H9 (cell line): Measurements from ENCODE around the gene USP53. TPM values are rescaled to one million over a fixed set of nuclear protein-coding genes. Genes with fewer than 3 reads are reported as not detected.

ENCODE experiments used
- DNase-seq: peaks from one replicate; pipeline ENCODE4 v3.0.0-alpha.2; 2017
- H2AFZ ChIP-seq: one replicate; pipeline ENCODE4 v1.6.1; 2013; ENCODE audit warnings: mild to moderate bottlenecking, low read length, control low read depth, moderate library complexity
- H2AK5ac ChIP-seq: 2 replicates; pipeline ENCODE4 v1.6.1; 2013; ENCODE audit warnings: low read length, control low read depth, mixed read lengths; ENCODE audit not compliant: insufficient read length
- H2BK120ac ChIP-seq: one replicate; pipeline ENCODE4 v1.6.1; 2013; ENCODE audit warnings: low read depth, mild to moderate bottlenecking, low read length, control low read depth, inconsistent platforms; ENCODE audit not compliant: poor library complexity, severe bottlenecking
- H2BK12ac ChIP-seq: 2 replicates; pipeline ENCODE4 v1.6.1; 2013; ENCODE audit warnings: low read length, control low read depth, mixed read lengths, low read depth; ENCODE audit not compliant: insufficient read length
- H2BK15ac ChIP-seq: 2 replicates; pipeline ENCODE4 v1.6.1; 2013; ENCODE audit warnings: low read depth, low read length, control low read depth
- H2BK20ac ChIP-seq: one replicate; pipeline ENCODE4 v1.6.1; 2013; ENCODE audit warnings: low read depth, mild to moderate bottlenecking, low read length, control low read depth, inconsistent platforms; ENCODE audit not compliant: poor library complexity, severe bottlenecking
- H2BK5ac ChIP-seq: 2 replicates; pipeline ENCODE4 v1.6.1; 2013; ENCODE audit warnings: low read length, control low read depth, mixed read lengths; ENCODE audit not compliant: insufficient read length
- H3K14ac ChIP-seq: 2 replicates; pipeline ENCODE4 v1.6.1; 2013; ENCODE audit warnings: low read length, control low read depth; ENCODE audit not compliant: insufficient read depth
- H3K18ac ChIP-seq: 2 replicates; pipeline ENCODE4 v1.6.1; 2013; ENCODE audit warnings: low read depth, mild to moderate bottlenecking, mixed read lengths, low read length, control low read depth; ENCODE audit not compliant: insufficient read length
- H3K23ac ChIP-seq: 2 replicates; pipeline ENCODE4 v1.6.1; 2013; ENCODE audit warnings: low read length, control low read depth, mixed read lengths, low read depth; ENCODE audit not compliant: insufficient read length
- H3K23me2 ChIP-seq: 2 replicates; pipeline ENCODE4 v1.6.1; 2013; ENCODE audit warnings: low read depth, mild to moderate bottlenecking, mixed read lengths, low read length, control low read depth; ENCODE audit not compliant: insufficient read length, poor library complexity, severe bottlenecking
- H3K27ac ChIP-seq: 2 replicates; pipeline ENCODE4 v1.5.1; 2013; ENCODE audit warnings: low read length, control low read depth, mixed read lengths, low read depth; ENCODE audit not compliant: insufficient read length
- H3K27me3 ChIP-seq: 2 replicates; pipeline ENCODE4 v1.6.1; 2013; ENCODE audit warnings: low read length, control low read depth, inconsistent platforms; ENCODE audit not compliant: insufficient read depth
- H3K4ac ChIP-seq: 2 replicates; pipeline ENCODE4 v1.6.1; 2013; ENCODE audit warnings: low read depth, mild to moderate bottlenecking, control low read depth, inconsistent platforms, low read length, moderate library complexity
- H3K4me1 ChIP-seq: 2 replicates; pipeline ENCODE4 v1.6.1; 2013; ENCODE audit warnings: low read length, control low read depth, inconsistent platforms; ENCODE audit not compliant: insufficient read depth
- H3K4me2 ChIP-seq: 2 replicates; pipeline ENCODE4 v1.6.1; 2013; ENCODE audit warnings: low read length, control low read depth, mixed read lengths; ENCODE audit not compliant: insufficient read length, insufficient read depth
- H3K56ac ChIP-seq: 2 replicates; pipeline ENCODE4 v1.6.1; 2013; ENCODE audit warnings: low read depth, mild to moderate bottlenecking, mixed read lengths, low read length, control low read depth; ENCODE audit not compliant: insufficient read length
- H3K79me1 ChIP-seq: 2 replicates; pipeline ENCODE4 v1.6.1; 2013; ENCODE audit warnings: low read depth, mild to moderate bottlenecking, moderate library complexity, low read length, control low read depth, inconsistent platforms; ENCODE audit not compliant: insufficient read depth, poor library complexity, severe bottlenecking
- H3K79me2 ChIP-seq: 2 replicates; pipeline ENCODE4 v1.6.1; 2013; ENCODE audit warnings: low read length, control low read depth, inconsistent platforms; ENCODE audit not compliant: insufficient read depth
- H3K9ac ChIP-seq: 2 replicates; pipeline ENCODE4 v1.6.1; 2013; ENCODE audit warnings: low read length, control low read depth, mixed read lengths; ENCODE audit not compliant: insufficient read length; ENCODE audit errors: extremely low read depth
- H3K9me3 ChIP-seq: one replicate; pipeline ENCODE4 v1.6.1; 2013; ENCODE audit warnings: low read depth, low read length, inconsistent platforms; ENCODE audit not compliant: control insufficient read depth
- H3T11ph ChIP-seq: one replicate; pipeline ENCODE4 v1.6.1; 2013; ENCODE audit warnings: mild to moderate bottlenecking, low read length, control low read depth, inconsistent platforms
- H4K20me1 ChIP-seq: one replicate; pipeline ENCODE4 v1.6.1; 2013; ENCODE audit not compliant: control insufficient read depth, insufficient read length, insufficient read depth
- H4K5ac ChIP-seq: 2 replicates; pipeline ENCODE4 v1.6.1; 2013; ENCODE audit warnings: low read depth, mild to moderate bottlenecking, mixed read lengths, low read length, control low read depth; ENCODE audit not compliant: insufficient read length
- H4K8ac ChIP-seq: replicated peaks from 2 replicates; pipeline ENCODE4 v1.6.1; 2013; ENCODE audit warnings: low read length, control low read depth, mixed read lengths, low read depth; ENCODE audit not compliant: insufficient read length
- H4K91ac ChIP-seq: 2 replicates; pipeline ENCODE4 v1.6.1; 2013; ENCODE audit warnings: low read depth, mild to moderate bottlenecking, moderate library complexity, mixed read lengths, low read length, control low read depth; ENCODE audit not compliant: insufficient read length
- H3K27ac Mint-ChIP-seq, 3 experiments: 2 replicates in 2 of 3; 3 replicates in 1 of 3; pipeline ENCODE4 v1.8.0; 2020 to 2021; ENCODE audit warnings: mixed read lengths in 3 of 3, mild to moderate bottlenecking in 1 of 3, moderate library complexity in 1 of 3
- H3K27me3 Mint-ChIP-seq: 2 replicates; pipeline ENCODE4 v1.8.0; 2021; ENCODE audit warnings: low read depth, mild to moderate bottlenecking, moderate library complexity, mixed read lengths
- H3K36me3 Mint-ChIP-seq, 3 experiments: 2 replicates in 2 of 3; 3 replicates in 1 of 3; pipeline ENCODE4 v1.8.0; 2020 to 2021; ENCODE audit warnings: low read depth in 3 of 3, mixed read lengths in 3 of 3; ENCODE audit not compliant: insufficient read depth in 1 of 3
- H3K4me1 Mint-ChIP-seq, 2 experiments: 2 replicates each; pipeline ENCODE4 v1.8.0; 2020; ENCODE audit warnings: mixed read lengths in 2 of 2
- H3K4me3 Mint-ChIP-seq, 2 experiments: 2 replicates in 1 of 2; 3 replicates in 1 of 2; pipeline ENCODE4 v1.8.0; 2020 to 2021; ENCODE audit warnings: mild to moderate bottlenecking in 2 of 2, mixed read lengths in 2 of 2, moderate library complexity in 1 of 2
- H3K9me3 Mint-ChIP-seq, 2 experiments: 2 replicates in 1 of 2; 3 replicates in 1 of 2; pipeline ENCODE4 v1.8.0; 2020; ENCODE audit warnings: mild to moderate bottlenecking in 2 of 2, mixed read lengths in 2 of 2, moderate library complexity in 1 of 2
- CTCF ChIP-seq: fragments of 200-600 bp; sonication (generic); conservative IDR thresholded peaks from 3 replicates; pipeline ENCODE4 v1.8.0; 2021; ENCODE audit warnings: antibody characterized with exemption, mild to moderate bottlenecking
- WGBS: extraction: QIAGEN DNeasy Blood & Tissue Kit; methylation state at CpG from one replicate; pipeline ENCODE4 v1.1.7; 2013; ENCODE audit warnings: missing lambda C conversion rate, low lambda C conversion rate, mixed read lengths; ENCODE audit not compliant: insufficient read length; ENCODE audit errors: extremely low coverage; 5-methylcytosine and 5-hydroxymethylcytosine counted together
- total RNA-seq: library from RNA; stranded (reverse); gene quantifications from 2 replicates; pipeline ENCODE4 v1.2.1, GENCODE V29; 2021

USP53 gene
- total RNA-seq, 1 experiment from 2014 or later, result 18.4 TPM

- Histone ChIP-seq H2BK120ac (no peak overlapping the region), H2AFZ (no peak overlapping the region), H4K5ac (no peak overlapping the region), H4K8ac (no peak overlapping the region), H2BK5ac (no peak overlapping the region), H3K4me2 (no peak overlapping the region), H4K91ac (no peak overlapping the region), H3K79me2 (no peaks in the 10 kb centered on the region), H3K9me3 (no peaks in the 10 kb centered on the region), H3K4ac (no peak overlapping the region), H2BK20ac (no peak overlapping the region), H3K23me2 (no peaks in the 10 kb centered on the region), H2AK5ac (no peak overlapping the region), H3K23ac (no peak overlapping the region), H3T11ph (no peak overlapping the region), H2BK12ac (no peak overlapping the region), H3K18ac (no peak overlapping the region), H3K27me3 (no peaks in the 10 kb centered on the region), H3K27ac (no peak overlapping the region), H3K9ac (no peak overlapping the region), H3K14ac (no peak overlapping the region), H3K4me1 (no peaks in the 10 kb centered on the region), H2BK15ac (no peak overlapping the region), H3K56ac (no peak overlapping the region), H3K79me1 (no peaks in the 10 kb centered on the region), H4K20me1 (no peaks in the 10 kb centered on the region)
- no peaks in the 10 kb centered on the region for H3K9me3 Mint-ChIP-seq
- H3K27ac Mint-ChIP-seq, result no peak overlapping the region
- H3K4me3 Mint-ChIP-seq, result no peak overlapping the region
- DNase-seq, result no peak
- no CpG with 5 or more reads among the region's 2 CpGs for WGBS
- no peaks in the 10 kb centered on the region for H3K4me1 Mint-ChIP-seq
- TF ChIP-seq CTCF, result no peak
- H3K36me3 Mint-ChIP-seq, result no peaks in the 10 kb centered on the region
- peaks cover 3% of the 10 kb centered on the region for H3K27me3 Mint-ChIP-seq
Observed at GRCh38 chr4:119328695-119329094, 116.2 kb downstream of the USP53 start.
